Smooth muscle cell (in vitro differentiated cells): Measurements from ENCODE around the gene PRR5L. TPM values are rescaled to one million over a fixed set of nuclear protein-coding genes. Genes with fewer than 3 reads are reported as not detected.

Experiments used
- DNase-seq: peaks from one replicate; lab custom pipeline; 2025; ENCODE audit not compliant: unreplicated experiment; lab: John Stamatoyannopoulos, UW
- H2AFZ ChIP-seq: fragments of 200-600 bp; sonication (generic); 2 replicates; pipeline ENCODE4 v1.6.0; 2016; ENCODE audit warnings: antibody characterized with exemption, low read depth, mild to moderate bottlenecking
- H3F3A ChIP-seq: fragments of 200-600 bp; sonication (generic); 2 replicates; pipeline ENCODE4 v1.6.0; 2017; ENCODE audit warnings: antibody characterized with exemption, low read depth
- H3K27ac ChIP-seq: fragments of 200-600 bp; sonication (generic); 2 replicates; pipeline ENCODE4 v1.5.1; 2016; ENCODE audit warnings: low read depth, mild to moderate bottlenecking
- H3K27me3 ChIP-seq: fragments of 200-600 bp; sonication (generic); 2 replicates; pipeline ENCODE4 v1.6.1; 2016; ENCODE audit warnings: low read depth, mild to moderate bottlenecking
- H3K36me3 ChIP-seq: fragments of 200-600 bp; sonication (generic); 2 replicates; pipeline ENCODE4 v1.5.1; 2016; ENCODE audit warnings: low read depth
- H3K4me1 ChIP-seq: fragments of 200-600 bp; sonication (generic); 2 replicates; pipeline ENCODE4 v1.5.1; 2016; ENCODE audit warnings: low read depth
- H3K4me2 ChIP-seq: fragments of 200-600 bp; sonication (generic); 2 replicates; pipeline ENCODE4 v1.6.0; 2016; ENCODE audit warnings: mild to moderate bottlenecking
- H3K4me3 ChIP-seq: fragments of 200-600 bp; sonication (generic); 2 replicates; pipeline ENCODE4 v1.5.1; 2016; ENCODE audit warnings: mild to moderate bottlenecking
- H3K79me2 ChIP-seq: fragments of 200-600 bp; sonication (generic); 2 replicates; pipeline ENCODE4 v1.6.0; 2016; ENCODE audit warnings: low read depth, mild to moderate bottlenecking
- H3K9ac ChIP-seq: fragments of 200-600 bp; sonication (generic); 2 replicates; pipeline ENCODE4 v1.6.0; 2016; ENCODE audit warnings: low read depth
- H3K9me3 ChIP-seq: fragments of 200-600 bp; sonication (generic); replicated peaks from 2 replicates; pipeline ENCODE4 v1.5.1; 2016; ENCODE audit warnings: low read depth
- H4K20me1 ChIP-seq: fragments of 200-600 bp; sonication (generic); 2 replicates; pipeline ENCODE4 v1.6.0; 2016; ENCODE audit warnings: low read depth
- WGBS: methylation state at CpG from one replicate; pipeline ENCODE4 v1.1.7; 2016; ENCODE audit warnings: low lambda C conversion rate; 5-methylcytosine and 5-hydroxymethylcytosine counted together
- polyA plus RNA-seq: library from polyadenylated mRNA; unstranded; fragments of >200 nt; fragmentation: Nextera tagmentation; extraction: Ambion mirVana; gene quantifications from 2 replicates; pipeline ENCODE4 v1.2.1, GENCODE V29; 2016
- total RNA-seq: library from RNA; depleted of rRNA; stranded (reverse); fragments of >200 nt; gene quantifications from 2 replicates; pipeline ENCODE4 v1.2.3, GENCODE V29; 2014
- TF ChIP-seq, protein P1 (sequence below): fragments of 200-600 bp; sonication (generic); IDR thresholded peaks from 2 replicates; pipeline ENCODE4 v1.5.1; 2017; ENCODE audit warnings: borderline replicate concordance, mild to moderate bottlenecking, antibody characterized with exemption; ENCODE audit not compliant: insufficient read depth, poor library complexity, severe bottlenecking

PRR5L gene
- total and polyA plus RNA-seq, 2 experiments from 2014 or later = 21.4 to 41.4 TPM

DNA sequence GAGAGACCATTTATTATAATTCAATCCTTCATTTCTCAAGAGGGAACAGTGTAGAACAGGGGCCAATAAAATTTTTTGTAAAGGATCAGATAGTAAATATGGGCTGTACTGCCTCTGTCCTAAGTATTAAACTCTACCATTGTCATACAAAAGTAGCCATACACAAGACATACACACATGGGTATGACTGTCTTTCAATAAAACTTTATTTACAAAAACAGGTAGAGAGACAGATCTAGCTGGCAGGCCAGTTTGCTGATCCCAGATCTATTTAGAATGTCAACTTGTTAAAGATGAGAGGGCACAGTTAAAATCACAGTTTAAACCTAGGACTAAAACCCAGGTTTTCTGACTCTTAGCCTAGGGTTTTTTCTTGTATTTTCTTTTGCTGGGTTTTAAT lies 197.2 kb downstream of the PRR5L start:
- DNase-seq = no peak
- peaks cover 2% of the 10 kb centered on the region for H4K20me1 ChIP-seq
- no peak overlapping the region for H3K9ac ChIP-seq
- no peak overlapping the region for H2AFZ ChIP-seq
- peaks cover 2% of the 10 kb centered on the region for H3K79me2 ChIP-seq
- no peak overlapping the region for H3K27ac ChIP-seq
- no peaks in the 10 kb centered on the region for H3K9me3 ChIP-seq
- no peak overlapping the region for H3K4me2 ChIP-seq
- peaks cover 5% of the 10 kb centered on the region for H3F3A ChIP-seq
- no peaks in the 10 kb centered on the region for H3K27me3 ChIP-seq
- peaks cover 25% of the 10 kb centered on the region for H3K36me3 ChIP-seq
- no peaks in the 10 kb centered on the region for H3K4me1 ChIP-seq
- H3K4me3 ChIP-seq = no peak overlapping the region
- TF ChIP-seq, protein P1, sequence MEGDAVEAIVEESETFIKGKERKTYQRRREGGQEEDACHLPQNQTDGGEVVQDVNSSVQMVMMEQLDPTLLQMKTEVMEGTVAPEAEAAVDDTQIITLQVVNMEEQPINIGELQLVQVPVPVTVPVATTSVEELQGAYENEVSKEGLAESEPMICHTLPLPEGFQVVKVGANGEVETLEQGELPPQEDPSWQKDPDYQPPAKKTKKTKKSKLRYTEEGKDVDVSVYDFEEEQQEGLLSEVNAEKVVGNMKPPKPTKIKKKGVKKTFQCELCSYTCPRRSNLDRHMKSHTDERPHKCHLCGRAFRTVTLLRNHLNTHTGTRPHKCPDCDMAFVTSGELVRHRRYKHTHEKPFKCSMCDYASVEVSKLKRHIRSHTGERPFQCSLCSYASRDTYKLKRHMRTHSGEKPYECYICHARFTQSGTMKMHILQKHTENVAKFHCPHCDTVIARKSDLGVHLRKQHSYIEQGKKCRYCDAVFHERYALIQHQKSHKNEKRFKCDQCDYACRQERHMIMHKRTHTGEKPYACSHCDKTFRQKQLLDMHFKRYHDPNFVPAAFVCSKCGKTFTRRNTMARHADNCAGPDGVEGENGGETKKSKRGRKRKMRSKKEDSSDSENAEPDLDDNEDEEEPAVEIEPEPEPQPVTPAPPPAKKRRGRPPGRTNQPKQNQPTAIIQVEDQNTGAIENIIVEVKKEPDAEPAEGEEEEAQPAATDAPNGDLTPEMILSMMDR = no peak

DNA sequence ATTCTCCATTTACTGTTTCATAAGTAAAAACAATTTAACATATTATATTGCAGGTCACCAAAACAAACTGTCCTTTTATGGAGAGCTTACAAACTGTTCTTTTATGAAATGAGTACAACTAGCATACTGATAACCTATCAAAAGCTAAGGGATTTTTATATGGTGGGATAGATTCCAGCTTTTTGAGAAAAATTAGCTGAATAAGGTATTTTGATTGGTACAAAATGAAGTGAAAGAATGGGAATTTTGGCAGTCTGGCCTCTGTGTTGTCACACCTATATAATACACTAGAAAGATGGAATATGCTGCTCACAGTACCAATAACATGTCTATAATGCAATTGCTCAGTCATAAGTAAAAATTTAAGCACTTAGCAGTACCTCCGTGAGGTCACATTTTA lies 202.6 kb downstream of the PRR5L start:
- no peaks in the 10 kb centered on the region for H3K27me3 ChIP-seq
- H3K4me3 ChIP-seq = no peak overlapping the region
- peaks cover 9% of the 10 kb centered on the region for H4K20me1 ChIP-seq
- H2AFZ ChIP-seq = no peak overlapping the region
- no peak for DNase-seq
- WGBS = 93% methylated on average over 1 of the region's 1 CpG
- no peaks in the 10 kb centered on the region for H3K9me3 ChIP-seq
- H3K9ac ChIP-seq = no peak overlapping the region
- H3K4me2 ChIP-seq = no peak overlapping the region
- H3K36me3 ChIP-seq = peaks cover 26% of the 10 kb centered on the region
- H3K27ac ChIP-seq = peak overlapping the region; percentile 88
- H3K79me2 ChIP-seq = peaks cover 20% of the 10 kb centered on the region
- TF ChIP-seq, protein P1 = no peak
- H3F3A ChIP-seq = peaks cover 20% of the 10 kb centered on the region
- peaks cover 13% of the 10 kb centered on the region for H3K4me1 ChIP-seq

DNA sequence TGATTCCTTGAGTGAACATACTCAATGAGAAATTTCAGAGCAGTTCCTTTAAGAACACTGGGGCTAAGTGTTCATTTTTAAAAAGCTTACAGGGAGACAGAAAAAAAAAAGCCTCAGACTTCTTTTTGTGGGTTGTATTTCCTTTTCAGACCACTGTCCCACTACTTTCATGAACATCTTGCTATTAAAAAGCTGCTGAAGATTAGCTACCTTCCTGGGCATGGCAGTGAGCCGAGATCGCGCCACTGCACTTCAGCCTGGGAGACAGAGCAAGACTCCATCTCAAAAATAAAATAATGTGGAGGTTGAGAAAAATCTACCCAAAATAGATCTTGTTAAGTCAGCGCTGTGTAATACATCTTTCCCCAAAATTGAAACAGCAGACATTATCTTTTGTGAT lies 203.2 kb downstream of the PRR5L start:
- Histone ChIP-seq H3K4me2 (no peak overlapping the region), H3K27me3 (no peaks in the 10 kb centered on the region), H3K9me3 (no peaks in the 10 kb centered on the region), H3K9ac (no peak overlapping the region), H3K36me3 (peaks cover 26% of the 10 kb centered on the region), H3K79me2 (peaks cover 25% of the 10 kb centered on the region), H3F3A (peaks cover 20% of the 10 kb centered on the region), H3K4me1 (peaks cover 13% of the 10 kb centered on the region), H2AFZ (no peak overlapping the region), H4K20me1 (peaks cover 15% of the 10 kb centered on the region), H3K27ac (peak overlapping the region; percentile 88), H3K4me3 (no peak overlapping the region)
- 86% methylated on average over 4 of the region's 4 CpGs for WGBS
- DNase-seq = no peak
- TF ChIP-seq, protein P1 = no peak

DNA sequence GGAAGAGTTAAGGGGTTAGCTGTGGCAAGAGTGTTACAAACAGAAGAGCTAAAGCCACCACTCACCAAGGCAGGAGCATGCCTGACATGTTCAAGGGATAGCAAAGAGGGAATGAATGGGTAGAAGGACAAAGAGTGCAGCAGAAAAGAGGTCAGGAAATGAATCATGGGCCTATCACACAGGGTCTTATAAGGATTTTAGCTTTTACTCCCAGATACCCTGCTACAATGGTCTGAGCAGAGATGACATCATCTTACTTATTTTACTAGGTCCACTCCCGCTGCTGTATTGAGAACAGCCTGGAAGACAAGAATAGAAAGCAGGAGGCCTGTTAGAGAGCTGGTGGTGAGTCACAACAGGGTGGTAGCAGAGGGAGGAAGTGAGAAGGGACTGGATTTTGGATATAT lies 204.2 kb downstream of the PRR5L start:
- no peak overlapping the region for H2AFZ ChIP-seq
- 0% methylated on average over 1 of the region's 1 CpG for WGBS
- H3K4me2 ChIP-seq = peak overlapping the region; percentile 60
- H3K4me1 ChIP-seq = peaks cover 13% of the 10 kb centered on the region
- H3K79me2 ChIP-seq = peaks cover 35% of the 10 kb centered on the region
- TF ChIP-seq, protein P1 = no peak
- no peaks in the 10 kb centered on the region for H3K9me3 ChIP-seq
- no peaks in the 10 kb centered on the region for H3K27me3 ChIP-seq
- H3K9ac ChIP-seq = peak overlapping the region; percentile 32
- no peak overlapping the region for H3K4me3 ChIP-seq
- peak overlapping the region; percentile 88 for H3K27ac ChIP-seq
- H3F3A ChIP-seq = peaks cover 20% of the 10 kb centered on the region
- peaks cover 23% of the 10 kb centered on the region for H4K20me1 ChIP-seq
- peaks cover 21% of the 10 kb centered on the region for H3K36me3 ChIP-seq
- DNase-seq = no peak
